T-helper 17 cell (primary cell): ENCODE results near the gene COL4A1. TPM values are rescaled to one million over a fixed set of nuclear protein-coding genes. Genes with fewer than 3 reads are reported as not detected.

Source experiments
- ATAC-seq: fragments of 150-1000 bp; cut with Tn5 transposase; 2 replicates; pipeline ENCODE4 v1.10.0; 2021; ENCODE audit warnings: mild to moderate bottlenecking, moderate library complexity
- DNase-seq, 3 donors: peaks; one replicate each; pipeline versions ENCODE4 v3.0.0 to v3.0.0-alpha.2; 2020 to 2021
- H3K9me3 ChIP-seq: one replicate; pipeline ENCODE4 v1.7.0; 2013; ENCODE audit warnings: low read length, mild to moderate bottlenecking; ENCODE audit not compliant: control insufficient read depth, poor library complexity, severe bottlenecking
- H3K27ac Mint-ChIP-seq: one replicate; pipeline ENCODE4 v1.8.0; 2022; ENCODE audit warnings: mild to moderate bottlenecking, moderate library complexity, mixed read lengths
- H3K27me3 Mint-ChIP-seq: one replicate; pipeline ENCODE4 v1.8.0; 2022; ENCODE audit warnings: mixed read lengths
- H3K36me3 Mint-ChIP-seq: one replicate; pipeline ENCODE4 v1.8.0; 2022; ENCODE audit warnings: low read depth, mixed read lengths
- H3K4me1 Mint-ChIP-seq: one replicate; pipeline ENCODE4 v1.8.0; 2022; ENCODE audit warnings: mild to moderate bottlenecking, mixed read lengths
- H3K4me3 Mint-ChIP-seq: one replicate; pipeline ENCODE4 v1.8.0; 2022; ENCODE audit warnings: mild to moderate bottlenecking, moderate library complexity, mixed read lengths
- total RNA-seq, 4 donors: library from RNA in 2 of 4; stranded (reverse) in 2 of 4; gene quantifications; one replicate each; pipeline ENCODE4 v1.2.3 and lab custom pipeline; 2022 to 2026

Gene COL4A1
- total RNA-seq, 2 donors from 2014 or later = 0.37 TPM; not detected in 1

DNA sequence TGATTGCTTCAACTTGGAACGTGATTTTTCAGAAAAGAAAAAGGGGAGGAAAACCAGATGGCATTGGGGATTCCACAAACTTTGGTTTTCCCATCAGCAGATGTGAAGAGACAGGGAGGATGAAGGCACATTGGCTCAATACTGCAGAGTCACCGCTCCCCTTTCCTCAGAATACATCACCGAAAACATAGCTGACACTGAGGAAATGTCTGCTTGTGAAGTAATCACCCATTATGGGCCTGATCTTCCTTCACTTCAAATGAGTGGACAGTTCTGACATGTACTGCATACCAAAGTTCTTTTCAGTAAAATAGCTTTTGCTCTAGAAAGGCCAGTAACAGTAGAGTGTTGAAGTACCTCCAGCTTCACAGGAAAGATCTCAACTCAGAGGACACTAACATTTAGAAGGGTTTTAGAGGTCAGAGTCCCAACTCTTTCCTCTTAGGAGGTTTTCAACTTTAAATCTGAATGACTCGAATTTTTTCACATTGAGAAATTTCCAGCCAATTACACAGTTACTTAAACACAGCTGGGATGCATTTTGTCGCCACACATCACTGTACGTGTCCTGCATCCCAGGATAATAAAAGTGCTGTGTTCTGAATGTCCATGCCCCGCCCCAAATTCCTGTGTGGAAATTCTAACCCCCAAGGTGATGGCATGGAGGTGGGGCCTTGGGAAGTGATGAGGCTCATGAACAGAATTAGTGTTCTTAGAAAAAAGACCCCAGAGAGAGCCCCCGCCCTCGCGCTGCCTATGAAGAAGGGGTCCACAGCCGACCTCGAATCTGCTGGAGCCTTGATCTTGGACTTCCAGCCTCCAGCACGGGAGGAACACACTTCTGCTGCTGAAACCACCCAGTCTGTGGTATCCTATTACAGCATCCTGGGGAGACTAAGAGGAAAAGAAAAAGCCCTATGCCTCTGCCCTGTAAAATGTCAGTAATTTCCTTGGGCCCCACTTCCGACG is 77.7 kb downstream of the COL4A1 start:
- Mint-ChIP-seq H3K4me1 (no peaks in the 10 kb centered on the region), H3K27ac (no peak overlapping the region), H3K4me3 (no peak overlapping the region), H3K36me3 (peaks cover 2% of the 10 kb centered on the region), H3K27me3 (peaks cover 61% of the 10 kb centered on the region)
- no peak for DNase-seq
- no peaks in the 10 kb centered on the region for H3K9me3 ChIP-seq
- no peak for ATAC-seq

DNA sequence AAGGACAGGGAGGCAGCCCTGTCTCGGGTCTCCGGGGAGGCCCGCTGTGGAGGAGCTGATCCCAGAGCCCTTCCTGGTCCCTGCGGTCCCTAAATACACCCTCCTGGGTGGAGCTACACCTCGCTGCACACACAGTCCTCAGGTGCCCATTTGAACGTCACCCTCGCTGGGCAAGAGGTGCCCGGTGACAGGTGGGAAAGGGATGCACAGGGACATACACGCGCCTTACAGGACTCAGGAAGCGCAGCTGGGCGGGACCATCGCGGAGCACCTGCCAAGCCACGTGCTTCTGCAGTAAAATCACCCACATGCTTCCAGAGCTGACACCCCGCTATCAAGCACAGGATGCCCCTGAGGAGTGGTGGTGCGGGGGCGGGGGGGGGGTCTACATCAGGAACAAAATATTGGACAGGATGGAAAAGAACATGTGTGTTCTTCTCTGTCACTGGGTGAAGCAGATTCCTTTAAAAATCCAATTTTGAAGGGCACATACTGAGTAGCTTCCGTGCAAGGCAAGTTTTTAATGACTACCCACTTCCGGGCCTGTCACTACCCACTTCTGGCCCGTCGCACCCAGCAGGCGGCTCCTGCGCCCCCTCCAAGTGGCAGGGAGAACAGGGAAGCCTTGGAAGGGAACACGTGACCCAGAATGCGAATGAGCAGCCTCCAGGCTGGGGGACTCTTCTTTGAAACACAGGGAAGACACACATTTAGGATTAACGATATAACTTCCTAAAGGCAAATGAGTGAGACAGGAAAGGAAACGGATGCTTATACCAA is 78.9 kb downstream of the COL4A1 start:
- Mint-ChIP-seq H3K27me3 (peaks cover 52% of the 10 kb centered on the region), H3K27ac (no peak overlapping the region), H3K4me1 (no peaks in the 10 kb centered on the region), H3K4me3 (no peak overlapping the region), H3K36me3 (peaks cover 2% of the 10 kb centered on the region)
- H3K9me3 ChIP-seq = no peaks in the 10 kb centered on the region
- DNase-seq (no peak), ATAC-seq (no peak)

DNA sequence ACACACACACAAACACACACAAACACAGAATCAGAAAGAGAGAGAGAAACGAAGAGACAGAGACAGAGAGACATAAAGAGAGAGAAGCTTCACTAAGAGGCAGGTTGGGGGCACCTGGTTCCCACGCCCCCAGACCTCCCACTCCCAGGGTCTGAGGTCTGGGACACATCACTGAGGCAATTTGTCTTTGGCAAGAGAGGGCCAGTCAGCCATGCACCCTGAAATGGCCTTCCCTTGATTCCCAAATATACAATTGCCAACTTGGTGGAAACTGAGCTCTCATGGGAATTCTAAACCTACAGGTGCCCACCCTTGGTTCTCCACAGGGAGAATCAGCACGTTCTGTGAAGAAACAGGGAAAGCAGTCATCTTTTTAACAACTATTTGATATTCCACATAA is 79.5 kb downstream of the COL4A1 start:
- no peak overlapping the region for H3K4me3 Mint-ChIP-seq
- no peaks in the 10 kb centered on the region for H3K9me3 ChIP-seq
- peaks cover 2% of the 10 kb centered on the region for H3K36me3 Mint-ChIP-seq
- DNase-seq (no peak), ATAC-seq (no peak)
- H3K4me1 Mint-ChIP-seq = no peaks in the 10 kb centered on the region
- peaks cover 45% of the 10 kb centered on the region for H3K27me3 Mint-ChIP-seq
- no peak overlapping the region for H3K27ac Mint-ChIP-seq

GRCh38 chr13:110225609-110226574 is 81.1 kb downstream of the COL4A1 start:
- peaks cover 2% of the 10 kb centered on the region for H3K36me3 Mint-ChIP-seq
- no peak overlapping the region for H3K27ac Mint-ChIP-seq

GRCh38 chr13:110225003-110225402 is 82.0 kb downstream of the COL4A1 start:
- H3K4me3 Mint-ChIP-seq = no peak overlapping the region
- H3K27me3 Mint-ChIP-seq = peaks cover 36% of the 10 kb centered on the region
- no peaks in the 10 kb centered on the region for H3K9me3 ChIP-seq
- H3K27ac Mint-ChIP-seq = no peak overlapping the region
- no peak for DNase-seq
- ATAC-seq = no peak
- H3K4me1 Mint-ChIP-seq = no peaks in the 10 kb centered on the region
- no peaks in the 10 kb centered on the region for H3K36me3 Mint-ChIP-seq

More at GRCh38 chr13:110225609-110226574, 81.1 kb downstream of the COL4A1 start:
- H3K27me3 Mint-ChIP-seq = peaks cover 38% of the 10 kb centered on the region
- DNase-seq (no peak), ATAC-seq (no peak)
- H3K4me1 Mint-ChIP-seq = no peaks in the 10 kb centered on the region
- H3K9me3 ChIP-seq = no peaks in the 10 kb centered on the region
- H3K4me3 Mint-ChIP-seq = no peak overlapping the region

DNA sequence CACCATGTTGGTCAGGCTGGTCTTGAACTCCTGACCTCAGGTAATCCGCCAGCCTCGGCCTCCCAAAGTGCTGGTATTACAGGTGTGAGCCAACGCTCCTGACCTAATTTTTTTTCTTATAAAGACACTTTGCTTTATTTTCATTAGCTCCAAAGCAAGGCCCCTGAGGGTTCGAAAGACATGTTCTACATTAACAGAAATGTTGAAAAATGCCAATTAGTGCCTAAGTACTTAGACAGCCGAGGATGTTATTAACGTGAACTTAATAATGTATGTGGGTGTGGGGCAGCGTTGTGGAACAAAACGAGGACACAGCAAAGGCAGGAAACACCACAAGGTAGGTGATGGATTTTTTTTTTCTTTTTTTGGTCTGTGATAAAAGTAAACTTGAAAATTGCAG is 82.4 kb downstream of the COL4A1 start:
- Mint-ChIP-seq H3K4me1 (no peaks in the 10 kb centered on the region), H3K36me3 (no peaks in the 10 kb centered on the region), H3K27ac (no peak overlapping the region), H3K4me3 (no peak overlapping the region), H3K27me3 (peaks cover 31% of the 10 kb centered on the region)
- no peaks in the 10 kb centered on the region for H3K9me3 ChIP-seq
- ATAC-seq = no peak
- DNase-seq = no peak

- Mint-ChIP-seq H3K27me3 (peaks cover 45% of the 10 kb centered on the region), H3K4me1 (no peaks in the 10 kb centered on the region), H3K36me3 (no peaks in the 10 kb centered on the region), H3K27ac (no peak overlapping the region), H3K4me3 (no peak overlapping the region)
- no peaks in the 10 kb centered on the region for H3K9me3 ChIP-seq
- DNase-seq (no peak), ATAC-seq (no peak)
These were observed 85.4 kb downstream of the COL4A1 start for GRCh38 chr13:110221406-110222117.

DNA sequence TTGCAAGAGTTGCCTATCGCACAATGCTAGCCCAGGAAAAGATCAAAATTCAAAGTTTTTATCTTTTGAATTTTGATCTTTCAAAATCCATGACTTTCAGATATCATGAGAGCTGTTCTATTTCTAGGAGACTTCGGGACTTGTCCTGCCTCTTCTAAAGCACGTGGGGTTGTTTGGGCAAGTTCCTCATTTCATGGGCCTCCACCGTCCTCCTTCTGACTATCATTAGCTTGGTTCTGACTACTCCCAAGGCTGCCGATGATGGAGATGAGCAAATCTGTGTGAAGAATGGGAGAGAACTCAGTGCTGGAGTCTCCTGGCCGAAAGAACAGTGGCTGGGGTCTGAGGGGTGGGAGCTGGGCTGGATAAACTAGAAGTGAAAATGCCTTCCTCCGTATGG is 86.5 kb downstream of the COL4A1 start:
- no peaks in the 10 kb centered on the region for H3K36me3 Mint-ChIP-seq

GRCh38 chr13:110218581-110219201 is 88.3 kb downstream of the COL4A1 start:
- Mint-ChIP-seq H3K4me1 (no peaks in the 10 kb centered on the region), H3K27ac (no peak overlapping the region), H3K27me3 (peaks cover 62% of the 10 kb centered on the region), H3K4me3 (no peak overlapping the region), H3K36me3 (no peaks in the 10 kb centered on the region)
- ATAC-seq (no peak), DNase-seq (no peak)
- no peaks in the 10 kb centered on the region for H3K9me3 ChIP-seq

More for the DNA sequence above, 86.5 kb downstream of the COL4A1 start:
- peaks cover 49% of the 10 kb centered on the region for H3K27me3 Mint-ChIP-seq
- DNase-seq = no peak
- no peak overlapping the region for H3K4me3 Mint-ChIP-seq
- no peak overlapping the region for H3K27ac Mint-ChIP-seq
- no peaks in the 10 kb centered on the region for H3K4me1 Mint-ChIP-seq
- ATAC-seq = no peak
- no peaks in the 10 kb centered on the region for H3K9me3 ChIP-seq

DNA sequence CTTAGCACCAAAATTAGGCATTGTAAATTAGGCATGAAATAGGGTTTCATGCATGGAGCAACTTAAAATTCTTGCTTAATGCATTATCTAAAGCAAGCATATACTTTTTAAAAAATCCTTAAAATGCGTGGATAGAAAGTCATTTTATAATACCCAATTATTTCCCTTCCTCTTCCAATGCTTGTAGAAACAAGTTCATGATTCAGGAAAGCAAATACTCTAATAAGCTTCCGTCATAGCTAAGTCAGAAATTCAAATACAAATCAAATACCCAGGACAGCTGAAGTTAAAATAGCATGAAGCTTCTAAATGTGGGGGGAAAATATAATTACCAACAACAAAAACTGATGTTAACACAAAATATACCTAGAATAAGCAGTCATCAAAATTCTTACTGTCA is 89.1 kb downstream of the COL4A1 start:
- H3K27me3 Mint-ChIP-seq = peaks cover 68% of the 10 kb centered on the region
- no peaks in the 10 kb centered on the region for H3K4me1 Mint-ChIP-seq
- H3K4me3 Mint-ChIP-seq = no peak overlapping the region

GRCh38 chr13:110217085-110217484 is 89.9 kb downstream of the COL4A1 start:
- DNase-seq (no peak), ATAC-seq (no peak)
- Mint-ChIP-seq H3K4me1 (no peaks in the 10 kb centered on the region), H3K4me3 (no peak overlapping the region), H3K27me3 (peaks cover 73% of the 10 kb centered on the region), H3K27ac (no peak overlapping the region), H3K36me3 (no peaks in the 10 kb centered on the region)
- no peaks in the 10 kb centered on the region for H3K9me3 ChIP-seq

More for the DNA sequence above, 89.1 kb downstream of the COL4A1 start:
- Mint-ChIP-seq H3K27ac (no peak overlapping the region), H3K36me3 (no peaks in the 10 kb centered on the region)
- DNase-seq = no peak
- ATAC-seq = no peak
- no peaks in the 10 kb centered on the region for H3K9me3 ChIP-seq
